Common myeloid progenitor, CD34-positive (primary cell): ENCODE data around the gene OAS1.

Experiments
- CTCF ChIA-PET: fragments of 350-600 bp; sonication (Branson Sonifier 250); formaldehyde crosslinking; loops from one replicate; lab custom pipeline; 2021; ENCODE audit warnings: antibody characterized with exemption; lab: Charles Lee
- POLR2A ChIA-PET: fragments of 350-600 bp; sonication (Branson Sonifier 250); formaldehyde crosslinking; loops from one replicate; lab custom pipeline; 2021; ENCODE audit warnings: antibody characterized with exemption; lab: Charles Lee
- DNase-seq, 3 donors: peaks; one replicate each; pipeline versions ENCODE4 v3.0.0 to v3.0.0-alpha.2; 2013
- H3K27ac ChIP-seq, 2 experiments: 1 replicate in 1 of 2; 2 replicates in 1 of 2; pipeline ENCODE4 v1.7.0; 2013; ENCODE audit warnings: inconsistent platforms in 2 of 2, low read length in 2 of 2, mild to moderate bottlenecking in 2 of 2, low read depth in 1 of 2, moderate library complexity in 1 of 2; ENCODE audit not compliant: severe bottlenecking in 2 of 2, insufficient read depth in 1 of 2, poor library complexity in 1 of 2
- H3K27me3 ChIP-seq, 5 experiments: replicated peaks in 2 of 5; 1 replicate in 3 of 5; 2 replicates in 2 of 5; pipeline versions ENCODE4 v1.6.1 to v1.7.0; 2013; ENCODE audit warnings: low read length in 4 of 5, mild to moderate bottlenecking in 2 of 5, moderate library complexity in 2 of 5, inconsistent platforms in 1 of 5; ENCODE audit not compliant: insufficient read depth in 5 of 5, control insufficient read depth in 4 of 5
- H3K36me3 ChIP-seq, 4 experiments: 1 replicate in 2 of 4; 2 replicates in 2 of 4; pipeline versions ENCODE4 v1.6.1 to v1.7.0; 2013; ENCODE audit warnings: low read length in 3 of 4, control low read depth in 1 of 4, mild to moderate bottlenecking in 1 of 4; ENCODE audit not compliant: control insufficient read depth in 4 of 4, insufficient read depth in 4 of 4
- H3K4me1 ChIP-seq, 4 experiments: 1 replicate in 3 of 4; 2 replicates in 1 of 4; pipeline versions ENCODE4 v1.6.1 to v1.7.1; 2013; ENCODE audit warnings: low read length in 3 of 4, mild to moderate bottlenecking in 3 of 4, control low read depth in 1 of 4, inconsistent platforms in 1 of 4, moderate library complexity in 1 of 4; ENCODE audit not compliant: control insufficient read depth in 4 of 4, insufficient read depth in 4 of 4; ENCODE audit errors: control extremely low read depth in 1 of 4
- H3K4me3 ChIP-seq, 7 experiments: 1 replicate in 4 of 7; 2 replicates in 3 of 7; pipeline versions ENCODE4 v1.5.1 to v1.7.0; 2013; ENCODE audit warnings: mild to moderate bottlenecking in 7 of 7, low read length in 6 of 7, moderate library complexity in 6 of 7, inconsistent platforms in 2 of 7, low read depth in 2 of 7, control low read depth in 1 of 7; ENCODE audit not compliant: insufficient read depth in 4 of 7, control insufficient read depth in 1 of 7; ENCODE audit errors: extremely low read depth in 1 of 7
- H3K9me3 ChIP-seq, 5 experiments: 1 replicate in 4 of 5; 2 replicates in 1 of 5; pipeline versions ENCODE4 v1.6.1 to v1.7.1; 2013; ENCODE audit warnings: low read length in 4 of 5, mild to moderate bottlenecking in 2 of 5, inconsistent platforms in 1 of 5, low read depth in 1 of 5, moderate library complexity in 1 of 5; ENCODE audit not compliant: control insufficient read depth in 4 of 5, insufficient read depth in 2 of 5; ENCODE audit errors: control extremely low read depth in 1 of 5
- WGBS: methylation state at CpG from one replicate; pipeline ENCODE4 v1.1.5; 2013; ENCODE audit not compliant: insufficient coverage; 5-methylcytosine and 5-hydroxymethylcytosine counted together

OAS1 gene

GRCh38 chr12:112962561-112962960, 55.8 kb downstream of the OAS1 start:
- H3K27ac ChIP-seq, result no peak overlapping the region
- no peak for DNase-seq
- 100% methylated on average over 7 of the region's 7 CpGs for WGBS
- CTCF ChIA-PET, result interaction anchor here (1.1 kb wide), 1 partner anchor 18 kb away, joined by 3 read pairs; no protein-coding TSS in a partner anchor
- POLR2A ChIA-PET, result interaction anchor here (0.6 kb wide), 2 partner anchors 38 to 956 kb away, joined by 4 to 6 read pairs; no protein-coding TSS in a partner anchor
- H3K27me3 ChIP-seq, result no peaks in the 10 kb centered on the region
- no peak overlapping the region for H3K4me3 ChIP-seq
- H3K9me3 ChIP-seq, result peaks cover 0 to 7% (median 5%) of the 10 kb centered on the region in 5 experiments
- H3K36me3 ChIP-seq, result peaks cover 18 to 85% (median 25%) of the 10 kb centered on the region in 4 experiments
- H3K4me1 ChIP-seq, result no peaks in the 10 kb centered on the region

- Histone ChIP-seq H3K4me1 (no peaks in the 10 kb centered on the region), H3K27ac (no peak overlapping the region), H3K36me3 (peaks cover 21 to 90% (median 26%) of the 10 kb centered on the region in 4 experiments), H3K27me3 (no peaks in the 10 kb centered on the region), H3K4me3 (no peak overlapping the region), H3K9me3 (peaks cover 0 to 7% (median 3%) of the 10 kb centered on the region in 5 experiments)
- ChIA-PET POLR2A (interaction anchor here (0.6 kb wide), 1 partner anchor 39 kb away, joined by 4 read pairs; no protein-coding TSS in a partner anchor), CTCF (interaction anchor here (1.0 to 1.1 kb wide), 2 partner anchors 15 to 19 kb away, joined by 3 to 4 read pairs; partner anchors contain the start of gene OAS2)
- no peak for DNase-seq
- 97% methylated on average over 10 of the region's 14 CpGs for WGBS
Measured at GRCh38 chr12:112963227-112963861, 56.6 kb downstream of the OAS1 start.

GRCh38 chr12:112964067-112964670, 57.4 kb downstream of the OAS1 start:
- Histone ChIP-seq H3K4me3 (no peak overlapping the region), H3K27me3 (no peaks in the 10 kb centered on the region), H3K36me3 (peaks cover 21 to 84% (median 29%) of the 10 kb centered on the region in 4 experiments), H3K9me3 (peaks cover 0 to 3% (median 2%) of the 10 kb centered on the region in 5 experiments), H3K4me1 (no peaks in the 10 kb centered on the region), H3K27ac (no peak overlapping the region)
- CTCF ChIA-PET, result interaction anchor here (1.0 kb wide), 1 partner anchor 14 kb away, joined by 4 read pairs; the partner anchor contains the start of gene OAS2
- DNase-seq, result no peak
- 94% methylated on average over 6 of the region's 6 CpGs for WGBS
- POLR2A ChIA-PET, result no interaction called here

GRCh38 chr12:112964915-112965314, 58.2 kb downstream of the OAS1 start:
- Histone ChIP-seq H3K36me3 (peaks cover 23 to 82% (median 31%) of the 10 kb centered on the region in 4 experiments), H3K27me3 (no peaks in the 10 kb centered on the region), H3K4me3 (no peak overlapping the region), H3K9me3 (peaks cover 0 to 1% (median 0%) of the 10 kb centered on the region in 5 experiments), H3K27ac (no peak overlapping the region), H3K4me1 (no peaks in the 10 kb centered on the region)
- DNase-seq, result no peak
- CTCF ChIA-PET, result no interaction called here
- WGBS, result 97% methylated on average over 4 of the region's 4 CpGs
- POLR2A ChIA-PET, result no interaction called here

GRCh38 chr12:112965643-112966042, 58.9 kb downstream of the OAS1 start:
- H3K4me1 ChIP-seq, result peaks cover 0 to 4% (median 1%) of the 10 kb centered on the region in 4 experiments
- no peak overlapping the region for H3K4me3 ChIP-seq
- POLR2A ChIA-PET, result no interaction called here
- H3K27ac ChIP-seq, result no peak overlapping the region
- H3K27me3 ChIP-seq, result no peaks in the 10 kb centered on the region
- H3K9me3 ChIP-seq, result no peaks in the 10 kb centered on the region
- WGBS, result 94% methylated on average over 15 of the region's 15 CpGs
- CTCF ChIA-PET, result interaction anchor here (0.6 kb wide), 1 partner anchor 538 kb away, joined by 3 read pairs; no protein-coding TSS in a partner anchor
- H3K36me3 ChIP-seq, result peaks cover 24 to 76% (median 31%) of the 10 kb centered on the region in 4 experiments
- DNase-seq, result no peak

- peaks cover 1 to 18% (median 14%) of the 10 kb centered on the region in 4 experiments for H3K4me1 ChIP-seq
- ChIA-PET POLR2A (no interaction called here), CTCF (no interaction called here)
- peaks cover 19 to 61% (median 24%) of the 10 kb centered on the region in 4 experiments for H3K36me3 ChIP-seq
- WGBS, result 99% methylated on average over 9 of the region's 9 CpGs
- H3K27ac ChIP-seq, result no peak overlapping the region
- DNase-seq, result no peak
- no peak overlapping the region for H3K4me3 ChIP-seq
- no peaks in the 10 kb centered on the region for H3K27me3 ChIP-seq
- H3K9me3 ChIP-seq, result no peaks in the 10 kb centered on the region
Measured at GRCh38 chr12:112967306-112967705, 60.5 kb downstream of the OAS1 start.

- no peak overlapping the region for H3K27ac ChIP-seq
- no peak overlapping the region for H3K4me3 ChIP-seq
- H3K27me3 ChIP-seq, result no peaks in the 10 kb centered on the region
- CTCF ChIA-PET, result no interaction called here
- peaks cover 18 to 56% (median 22%) of the 10 kb centered on the region in 4 experiments for H3K36me3 ChIP-seq
- H3K9me3 ChIP-seq, result no peaks in the 10 kb centered on the region
- 98% methylated on average over 7 of the region's 7 CpGs for WGBS
- DNase-seq, result no peak
- POLR2A ChIA-PET, result no interaction called here
- H3K4me1 ChIP-seq, result peaks cover 1 to 18% (median 14%) of the 10 kb centered on the region in 4 experiments
Measured at GRCh38 chr12:112967858-112968257, 61.1 kb downstream of the OAS1 start.
